GM12874 (cell line): ENCODE data around the gene MGAT4C.

ENCODE experiments used
- CTCF ChIP-seq: IDR thresholded peaks from 2 replicates; pipeline ENCODE4 v1.5.1; 2011; ENCODE audit warnings: low read depth, mild to moderate bottlenecking, control low read depth, low read length, moderate library complexity; ENCODE audit not compliant: insufficient read depth

MGAT4C gene

GRCh38 chr12:86194721-86195120, 61.5 kb downstream of the MGAT4C start:
- no peak for TF ChIP-seq CTCF

GRCh38 chr12:86193931-86194330, 62.3 kb downstream of the MGAT4C start:
- TF ChIP-seq CTCF = no peak

- no peak for TF ChIP-seq CTCF
Observed at GRCh38 chr12:86188226-86188625, 68.0 kb downstream of the MGAT4C start.

- no peak for TF ChIP-seq CTCF
Observed at GRCh38 chr12:86186449-86186848, 69.7 kb downstream of the MGAT4C start.

- no peak for TF ChIP-seq CTCF
Observed at GRCh38 chr12:86179855-86180254, 76.3 kb downstream of the MGAT4C start.

- no peak for TF ChIP-seq CTCF
Observed at GRCh38 chr12:86174188-86174587, 82.0 kb downstream of the MGAT4C start.

GRCh38 chr12:86172913-86173443, 83.2 kb downstream of the MGAT4C start:
- no peak for TF ChIP-seq CTCF
